HG02943 (cell line): ENCODE data around the gene RGS21.
"Not testable (repeated sequence)": the region's sequence is repeated elsewhere in the genome, so short reads cannot be mapped to it uniquely, and the experiment has no call there.

Source experiments
- ATAC-seq: cut with Tn5 transposase; IDR thresholded peaks from one replicate; pipeline ENCODE4 v1.9.1; 2021; ENCODE audit warnings: mild to moderate bottlenecking, low read depth, moderate library complexity; ENCODE audit not compliant: unreplicated experiment

Gene RGS21

DNA sequence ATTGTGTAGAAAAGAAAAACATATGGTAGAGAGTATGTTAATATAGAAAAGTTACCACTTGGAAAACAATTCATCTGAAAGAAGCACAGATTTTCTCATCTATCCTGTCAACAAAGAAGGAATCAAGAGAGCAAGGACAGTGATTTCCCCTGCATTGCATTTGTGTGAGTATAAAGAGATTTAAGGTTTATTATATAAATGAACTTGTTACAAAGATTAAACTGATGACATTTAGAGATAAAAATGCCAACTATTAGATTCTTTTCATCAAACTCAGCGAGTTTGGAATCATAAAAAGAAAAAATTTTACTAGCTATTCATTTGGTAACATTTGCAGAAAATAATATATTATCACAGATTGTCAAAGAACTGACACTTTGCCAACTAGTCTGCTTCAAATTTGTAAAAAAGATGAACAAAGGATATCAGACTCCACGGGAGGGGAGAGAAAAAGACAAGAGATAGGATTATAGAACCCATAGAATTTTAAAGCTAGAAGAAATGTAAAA lies at the start of gene RGS21:
Gene RGS21 (plus strand): TSS at position 51 of the 509 bp plus-strand sequence. CDS start 26,045 bp downstream, outside the sequence.
- ATAC-seq, result no peak

GRCh38 chr1:192268468-192269052 lies 48.2 kb upstream of the RGS21 start:
- ATAC-seq, result no peak

DNA sequence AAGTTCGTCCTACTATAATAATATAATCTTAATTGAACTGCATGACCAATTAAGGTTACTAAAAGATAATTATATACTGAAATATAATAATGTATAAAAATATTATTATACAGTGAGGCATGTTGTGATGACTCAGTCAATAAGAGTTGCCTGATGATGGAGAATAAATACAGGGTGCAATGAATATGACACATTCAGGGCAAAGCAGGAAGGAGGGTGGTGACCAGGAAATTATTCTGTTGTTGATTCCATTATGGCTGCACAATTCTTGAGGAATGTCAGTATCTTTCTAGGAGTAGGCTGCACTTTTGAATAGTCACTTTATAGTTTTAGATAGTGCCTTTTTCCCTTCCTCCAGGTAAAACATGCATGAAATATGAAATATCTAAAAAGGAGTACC lies 46.4 kb upstream of the RGS21 start:
- no peak for ATAC-seq

GRCh38 chr1:192272732-192273131 lies 44.1 kb upstream of the RGS21 start:
- no peak for ATAC-seq

DNA sequence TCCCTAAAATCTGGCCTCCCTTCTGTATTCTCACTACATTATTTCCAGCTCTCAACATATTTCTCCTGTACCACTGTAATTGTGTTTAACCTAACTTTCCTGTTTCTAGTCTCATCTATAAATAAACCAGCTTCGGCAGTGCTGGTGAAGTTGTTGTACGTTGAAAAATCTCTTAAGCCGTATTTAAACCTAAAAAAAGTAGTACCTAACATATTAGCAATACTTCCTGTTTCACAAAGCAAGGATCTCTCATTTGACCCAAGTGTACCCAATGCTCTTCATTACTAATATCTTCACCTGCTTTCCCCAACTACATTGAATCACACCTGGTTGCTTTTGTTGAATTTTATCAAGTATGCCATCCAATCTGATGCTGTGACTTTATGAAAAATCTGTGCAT lies 42.2 kb upstream of the RGS21 start:
- ATAC-seq, result no peak

GRCh38 chr1:192277635-192278034 lies 39.2 kb upstream of the RGS21 start:
- ATAC-seq, result no peak

- ATAC-seq, result no peak
Observed at GRCh38 chr1:192284927-192285326, 31.9 kb upstream of the RGS21 start.

GRCh38 chr1:192303029-192303428 lies 13.8 kb upstream of the RGS21 start:
- no peak for ATAC-seq

- ATAC-seq, result not testable (repeated sequence)
Observed at GRCh38 chr1:192308314-192308713, 8.5 kb upstream of the RGS21 start.

DNA sequence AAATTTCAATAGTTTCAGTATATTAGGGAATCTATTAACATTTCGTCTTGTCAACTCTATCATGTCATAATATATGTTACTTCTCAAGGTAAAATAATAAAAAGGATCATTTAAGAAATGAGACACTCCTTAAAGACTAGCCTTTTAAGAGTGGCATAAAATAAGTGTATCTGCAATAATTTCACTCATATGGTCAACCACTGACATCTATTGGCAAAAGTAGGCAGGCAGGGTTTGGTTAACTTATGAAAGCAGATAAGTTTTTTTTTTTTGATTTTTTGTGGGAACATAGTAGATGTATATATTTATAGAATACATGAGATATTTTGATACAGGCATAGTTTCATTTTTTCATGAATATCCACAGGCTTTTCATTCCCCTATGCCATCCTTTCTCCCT lies 5.5 kb upstream of the RGS21 start:
- no peak for ATAC-seq

DNA sequence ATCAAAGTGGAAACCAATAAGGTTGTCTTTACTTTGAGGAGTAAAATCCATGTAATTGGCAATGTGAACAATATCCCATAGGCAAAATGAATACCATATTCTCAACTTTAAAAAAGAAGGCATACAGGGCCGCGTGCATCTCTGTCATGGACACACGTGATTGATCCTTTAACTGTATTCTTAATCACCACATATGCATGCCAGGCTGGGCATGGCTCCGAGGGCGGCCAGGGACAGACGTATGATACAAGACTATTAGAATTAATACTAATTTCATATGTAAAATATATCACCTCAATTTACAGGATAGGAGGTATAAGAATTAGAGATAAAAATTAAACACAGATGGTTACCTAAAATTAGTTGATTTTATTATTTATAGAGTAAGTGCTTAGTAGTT lies 11.2 kb downstream of the RGS21 start:
- no peak for ATAC-seq

- ATAC-seq, result no peak
Observed at GRCh38 chr1:192342842-192343241, 26.1 kb downstream of the RGS21 start.

DNA sequence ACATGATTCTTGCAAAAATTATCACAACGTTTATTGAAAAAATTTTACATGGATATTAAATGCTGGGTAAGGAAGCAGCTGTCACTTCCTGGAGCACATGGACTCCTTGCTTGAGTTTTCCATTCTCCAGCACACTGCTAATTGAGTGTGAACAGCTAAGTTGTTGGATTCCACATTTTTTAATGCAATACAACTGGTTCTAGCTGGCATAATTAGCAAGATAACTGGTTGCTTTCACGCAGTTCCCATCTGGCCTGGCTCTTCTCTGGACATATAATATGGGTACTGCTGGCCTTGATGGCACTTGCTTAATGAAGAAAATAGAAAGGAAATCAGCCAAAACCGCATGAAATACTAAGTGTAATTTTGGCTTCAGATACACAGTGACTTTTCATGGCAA lies 26.6 kb downstream of the RGS21 start:
- ATAC-seq, result no peak

- no peak for ATAC-seq
Observed at GRCh38 chr1:192349314-192349713, 32.5 kb downstream of the RGS21 start.

DNA sequence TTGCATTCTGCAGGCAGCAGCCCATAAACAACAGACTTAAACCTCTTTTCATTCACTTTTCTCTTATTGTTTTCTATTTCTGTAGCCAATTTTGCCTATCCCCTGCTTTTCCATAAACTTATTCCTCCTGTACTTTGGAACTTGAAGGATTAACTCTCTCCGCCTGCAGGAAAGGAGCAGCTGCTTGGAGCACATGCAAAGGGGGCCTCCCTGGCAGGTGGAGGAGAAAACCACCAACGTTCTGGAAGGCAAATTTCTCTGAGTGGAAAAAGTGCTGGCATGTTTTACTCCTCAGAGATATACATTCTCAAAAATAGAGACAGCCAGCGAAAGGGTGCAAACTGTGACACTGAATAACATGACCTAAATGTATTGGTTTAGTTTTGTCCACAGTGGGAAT lies 33.6 kb downstream of the RGS21 start:
- ATAC-seq, result no peak

DNA sequence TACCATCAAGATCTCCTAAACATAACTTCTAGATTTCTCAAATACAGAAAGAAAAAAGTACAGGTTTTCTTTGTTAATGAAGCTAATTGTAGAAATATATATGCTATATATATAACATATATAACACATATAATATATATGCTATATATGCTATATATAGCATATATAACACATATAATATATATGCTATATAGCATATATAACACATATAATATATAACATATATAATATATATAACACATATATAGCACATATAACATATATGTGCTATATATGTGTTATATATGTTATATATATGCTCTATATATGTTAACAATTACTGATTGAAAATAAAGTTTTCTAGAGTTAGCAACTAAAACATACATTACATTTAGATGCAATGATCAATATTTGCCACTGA lies 34.8 kb downstream of the RGS21 start:
- no peak for ATAC-seq

- ATAC-seq, result no peak
Observed at GRCh38 chr1:192357924-192358323, 41.1 kb downstream of the RGS21 start.

DNA sequence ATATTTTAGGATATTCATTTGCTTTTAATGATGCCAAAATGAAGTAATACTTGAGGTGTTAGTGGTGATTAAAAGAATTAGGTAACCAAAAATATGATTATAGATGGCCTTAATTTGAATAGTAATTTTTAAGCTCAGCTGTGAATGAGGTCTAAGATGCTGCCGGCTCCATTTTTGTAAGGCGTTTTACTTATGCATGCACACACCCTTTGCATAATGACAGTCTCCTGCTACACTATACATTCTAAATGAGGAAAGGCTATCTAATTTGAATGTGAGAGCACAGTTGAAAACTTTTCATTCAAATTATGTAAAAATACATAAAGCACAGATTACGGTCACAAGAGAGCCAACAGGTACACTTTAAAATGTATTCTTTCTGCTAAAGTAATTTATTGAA lies 41.6 kb downstream of the RGS21 start:
- ATAC-seq, result no peak

- no peak for ATAC-seq
Observed at GRCh38 chr1:192358822-192359221, 42.0 kb downstream of the RGS21 start.

DNA sequence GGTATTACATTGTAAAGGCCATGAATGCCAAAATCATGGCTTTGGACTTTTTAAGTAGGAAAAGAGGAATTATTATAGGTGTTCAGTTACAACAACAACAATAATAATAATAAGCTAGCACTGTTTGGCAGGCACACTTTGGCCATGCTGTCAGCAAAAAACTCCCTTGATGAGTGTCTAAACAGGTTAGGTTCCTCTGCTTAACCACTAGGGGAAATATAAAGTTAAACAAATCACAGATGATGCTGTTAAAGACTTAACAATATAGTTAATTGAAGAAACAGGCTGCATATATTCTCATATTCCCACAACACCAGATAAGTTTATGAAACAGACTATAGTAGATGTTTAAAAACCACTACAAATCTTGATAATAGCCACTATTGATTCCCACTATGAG lies 46.4 kb downstream of the RGS21 start:
- no peak for ATAC-seq

GRCh38 chr1:192367436-192367835 lies 50.6 kb downstream of the RGS21 start:
- ATAC-seq, result no peak

- ATAC-seq, result no peak
Observed at GRCh38 chr1:192375306-192375705, 58.5 kb downstream of the RGS21 start.

DNA sequence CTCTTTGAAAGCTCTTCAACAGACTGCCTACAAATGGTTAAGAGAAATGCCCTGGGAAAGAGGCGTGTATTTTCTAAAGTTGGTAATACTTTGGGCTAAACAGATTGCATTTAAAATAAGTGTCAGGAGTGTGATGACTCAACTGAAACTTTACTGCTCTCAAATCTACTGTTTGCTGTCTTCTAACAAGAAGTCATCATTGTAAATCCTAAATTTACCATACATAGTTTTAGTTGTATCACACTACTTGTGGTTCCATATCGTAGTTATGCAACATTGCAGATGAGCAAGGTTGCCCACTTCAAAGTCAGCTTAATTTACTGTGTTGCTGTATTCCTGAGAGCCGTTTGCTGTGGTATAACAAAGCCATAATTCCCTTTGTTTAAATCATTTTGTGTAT lies 59.6 kb downstream of the RGS21 start:
- ATAC-seq, result no peak
